Stomach (tissue), 9 donors: ENCODE data around the gene NASP. TPM values are rescaled to one million over a fixed set of nuclear protein-coding genes. Genes with fewer than 3 reads are reported as not detected.

Experiments used
- DNase-seq, 2 donors: peaks; one replicate each; pipeline versions ENCODE4 v3.0.0 to v3.0.0-alpha.2; 2013 to 2019
- H3K27ac ChIP-seq, 5 donors: fragments of 200-600 bp in 4 of 5; sonication (generic) in 4 of 5; one replicate each; pipeline ENCODE4 v1.5.1; 2013 to 2019; ENCODE audit warnings: mild to moderate bottlenecking in 1 of 5, moderate library complexity in 1 of 5
- H3K27me3 ChIP-seq, 3 donors: fragments of 200-600 bp; sonication (generic); one replicate each; pipeline ENCODE4 v1.5.1; 2017 to 2019; ENCODE audit warnings: mixed run types in 1 of 3
- H3K36me3 ChIP-seq, 4 donors: fragments of 200-600 bp; sonication (generic); 1 replicate in 3 of 4; 2 replicates in 1 of 4; pipeline ENCODE4 v1.5.1; 2016 to 2019
- H3K4me1 ChIP-seq, 4 donors: fragments of 200-600 bp; sonication (generic); one replicate each; pipeline ENCODE4 v1.5.1; 2016 to 2019
- H3K4me3 ChIP-seq, 4 donors: fragments of 200-600 bp; sonication (generic) in 3 of 4; one replicate each; pipeline ENCODE4 v1.5.1; 2016 to 2019; ENCODE audit warnings: mild to moderate bottlenecking in 1 of 4
- H3K9me3 ChIP-seq, 4 donors: fragments of 200-600 bp; sonication (generic); one replicate each; pipeline ENCODE4 v1.5.1; 2016 to 2019
- EP300 ChIP-seq: sonication (generic); formaldehyde crosslinking; IDR thresholded peaks from one replicate; pipeline ENCODE4 v1.6.1; 2017; ENCODE audit warnings: antibody characterized with exemption
- POLR2A ChIP-seq, 4 donors: fragments of 450-650 bp; IDR thresholded peaks; one replicate each; pipeline ENCODE4 v1.6.1; 2016; ENCODE audit warnings: antibody characterized with exemption in 4 of 4, control low read depth in 2 of 4, mild to moderate bottlenecking in 1 of 4, moderate library complexity in 1 of 4
- POLR2AphosphoS5 ChIP-seq, 3 donors: sonication (generic); formaldehyde crosslinking; IDR thresholded peaks; one replicate each; pipeline ENCODE4 v1.6.1; 2016; ENCODE audit warnings: antibody characterized with exemption in 3 of 3
- WGBS, 5 donors: extraction: QIAGEN DNeasy Blood & Tissue Kit in 3 of 5; methylation state at CpG; one replicate each; pipeline versions ENCODE4 v1.1.5 to v1.1.7; 2013 to 2018; 5-methylcytosine and 5-hydroxymethylcytosine counted together
- intact Hi-C: fragments of 100-400 bp; cut with DNase I; formaldehyde crosslinking; loops from one replicate; pipeline ENCODE4 v1.15.1; 2023; ENCODE audit warnings: low total_unique reads
- polyA plus RNA-seq, 3 donors: library from polyadenylated mRNA; stranded (reverse); fragments of 200-250 nt; gene quantifications; one replicate each; pipeline ENCODE4 v1.2.3, GENCODE V29; 2013
- total RNA-seq, 5 donors: library from RNA; depleted of rRNA; stranded (reverse); fragments of >200 nt; gene quantifications; one replicate each; pipeline versions ENCODE4 v1.1.0 to v1.2.3, GENCODE V29; 2014 to 2016
- TF ChIP-seq, protein P1 (sequence below), 7 experiments: fragments of 450-650 bp in 4 of 7; fragments of 200-600 bp in 3 of 7; sonication (generic) in 3 of 7; IDR thresholded peaks; one replicate each; pipeline ENCODE4 v1.5.1; 2016 to 2019; ENCODE audit warnings: antibody characterized with exemption in 7 of 7, control low read depth in 2 of 7, mild to moderate bottlenecking in 1 of 7
- donor health status: healthy with polysubstance abuse.
- donor health status: Bipolar disorder and iron deficiency.
- donor health status: healthy.

The NASP gene
- total and polyA plus RNA-seq, 8 donors, result 14.0 to 119 (median 79.3) TPM

DNA sequence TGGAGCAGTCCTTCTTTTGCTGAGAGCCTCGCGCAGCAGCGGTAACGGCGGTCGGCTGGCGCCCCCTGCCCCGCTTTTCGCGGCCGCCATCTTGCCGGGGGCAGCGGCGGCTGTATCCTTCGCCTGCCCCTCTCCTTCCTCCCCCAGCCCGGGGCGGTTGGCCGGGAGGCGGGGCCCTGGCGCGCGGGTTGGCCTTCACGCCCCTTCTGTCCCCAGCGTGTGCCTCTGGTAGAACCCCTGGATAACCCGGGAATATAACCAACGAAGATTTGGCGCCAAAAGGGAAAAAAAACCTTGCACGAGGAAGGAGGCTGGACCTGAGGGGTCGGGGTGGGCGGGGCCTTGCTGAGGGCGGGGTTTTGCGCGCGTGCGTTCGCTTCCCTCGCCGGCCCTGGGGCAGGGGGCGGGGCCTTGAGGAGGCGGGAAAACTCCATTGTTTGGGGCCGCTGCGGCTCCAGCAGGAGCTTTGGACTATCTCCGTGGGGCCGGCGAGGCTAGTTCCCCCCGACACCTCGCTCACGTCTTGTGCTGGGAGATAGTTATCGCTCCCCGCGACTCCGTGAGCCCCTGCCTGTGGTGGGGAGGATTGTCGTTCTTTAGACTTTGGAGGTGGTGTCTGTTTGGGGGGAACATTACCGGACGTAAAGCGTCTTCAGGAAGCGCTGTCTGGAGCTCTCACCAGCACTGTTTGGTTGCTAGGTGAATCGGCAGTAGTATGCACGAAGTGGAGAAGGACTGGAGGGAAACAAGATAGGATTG is 689 bp downstream of the NASP start:
- WGBS, 5 donors, result 0% methylated on average over 7 to 59 of the region's 59 CpGs
- no peaks in the 10 kb centered on the region for H3K27me3 ChIP-seq
- TF ChIP-seq EP300 (no peak), POLR2A (IDR thresholded peaks at IDR 0.05) (no peak), POLR2AphosphoS5 (IDR thresholded peaks at IDR 0.05) (no peak)
- TF ChIP-seq, protein P1, sequence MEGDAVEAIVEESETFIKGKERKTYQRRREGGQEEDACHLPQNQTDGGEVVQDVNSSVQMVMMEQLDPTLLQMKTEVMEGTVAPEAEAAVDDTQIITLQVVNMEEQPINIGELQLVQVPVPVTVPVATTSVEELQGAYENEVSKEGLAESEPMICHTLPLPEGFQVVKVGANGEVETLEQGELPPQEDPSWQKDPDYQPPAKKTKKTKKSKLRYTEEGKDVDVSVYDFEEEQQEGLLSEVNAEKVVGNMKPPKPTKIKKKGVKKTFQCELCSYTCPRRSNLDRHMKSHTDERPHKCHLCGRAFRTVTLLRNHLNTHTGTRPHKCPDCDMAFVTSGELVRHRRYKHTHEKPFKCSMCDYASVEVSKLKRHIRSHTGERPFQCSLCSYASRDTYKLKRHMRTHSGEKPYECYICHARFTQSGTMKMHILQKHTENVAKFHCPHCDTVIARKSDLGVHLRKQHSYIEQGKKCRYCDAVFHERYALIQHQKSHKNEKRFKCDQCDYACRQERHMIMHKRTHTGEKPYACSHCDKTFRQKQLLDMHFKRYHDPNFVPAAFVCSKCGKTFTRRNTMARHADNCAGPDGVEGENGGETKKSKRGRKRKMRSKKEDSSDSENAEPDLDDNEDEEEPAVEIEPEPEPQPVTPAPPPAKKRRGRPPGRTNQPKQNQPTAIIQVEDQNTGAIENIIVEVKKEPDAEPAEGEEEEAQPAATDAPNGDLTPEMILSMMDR (IDR thresholded peaks at IDR 0.05), result no peak
- H3K9me3 ChIP-seq, result no peaks in the 10 kb centered on the region
- intact Hi-C loops, result no loop called here
- peak; percentile 89 to 97 for DNase-seq
- H3K36me3 ChIP-seq, result no peaks in the 10 kb centered on the region
- peaks cover 19 to 46% (median 36%) of the 10 kb centered on the region in 4 donors for H3K4me1 ChIP-seq
- H3K27ac ChIP-seq, result peak overlapping the region; percentile 93 to 96 (median 95)
- H3K4me3 ChIP-seq, result peak overlapping the region; percentile 99 to 100 (median 100)

DNA sequence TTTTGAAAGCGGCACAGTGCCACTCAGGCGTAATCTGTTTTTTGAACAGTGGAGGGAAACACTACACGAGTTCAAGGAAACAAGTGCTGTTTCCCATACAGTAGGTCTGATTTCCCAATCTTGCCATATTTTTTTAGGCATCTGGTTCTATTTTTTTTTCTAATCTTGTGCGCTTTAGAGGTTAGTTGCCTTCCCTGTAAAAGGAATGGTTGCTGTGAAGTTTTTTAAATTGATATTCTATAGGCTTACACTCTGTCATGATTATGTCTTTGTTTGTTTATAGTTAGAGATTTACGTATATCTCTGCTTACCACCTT is 1.2 kb downstream of the NASP start:
- WGBS, 5 donors, result 0 to 4% (median 1%) methylated on average over 5 of the region's 5 CpGs
- Histone ChIP-seq H3K36me3 (no peaks in the 10 kb centered on the region), H3K27ac (peak overlapping the region; percentile 93 to 96 (median 95)), H3K27me3 (no peaks in the 10 kb centered on the region), H3K4me3 (peak overlapping the region; percentile 99 to 100 (median 100)), H3K9me3 (no peaks in the 10 kb centered on the region), H3K4me1 (peaks cover 19 to 51% (median 39%) of the 10 kb centered on the region in 4 donors)
- TF ChIP-seq POLR2AphosphoS5 (IDR thresholded peaks at IDR 0.05), result no peak
- TF ChIP-seq, protein P1 (IDR thresholded peaks at IDR 0.05), result no peak
- no peak for TF ChIP-seq EP300
- no peak for TF ChIP-seq POLR2A (IDR thresholded peaks at IDR 0.05)
- intact Hi-C loops, result no loop called here
- no peak for DNase-seq

DNA sequence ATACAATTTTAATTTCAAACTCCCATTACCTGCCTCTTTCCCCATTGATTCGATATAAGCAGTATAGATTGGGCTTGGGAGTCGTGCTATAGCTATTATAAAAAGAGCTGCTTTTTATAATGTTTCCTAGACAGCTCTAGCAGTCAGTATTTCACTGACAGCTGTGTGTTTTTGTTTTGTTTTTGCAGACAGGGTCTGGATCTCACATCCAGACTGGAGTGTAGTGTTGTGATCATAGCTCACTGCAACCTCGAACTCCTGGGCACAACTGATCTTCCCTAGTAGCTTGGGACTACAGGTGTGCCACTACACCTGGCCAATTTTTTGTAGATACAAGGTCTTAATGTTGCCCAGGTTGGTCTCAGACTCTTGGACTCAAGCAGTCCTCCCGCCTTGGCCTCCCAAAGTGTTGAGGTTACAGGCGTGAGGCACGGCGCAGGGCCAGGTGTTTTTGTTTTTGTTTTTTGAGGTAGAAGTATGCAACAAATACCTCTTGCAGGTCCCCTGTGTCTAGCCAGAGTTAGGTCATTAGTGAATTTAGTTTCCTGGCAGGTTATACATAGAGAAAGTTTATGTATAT is 1.7 kb downstream of the NASP start:
- 29 to 42% (median 35%) methylated on average over 7 of the region's 7 CpGs for WGBS, 5 donors
- H3K27ac ChIP-seq, result peak overlapping the region in 4 of 5 donors; percentile 93 to 96 (median 96)
- intact Hi-C loops, result no loop called here
- peak overlapping the region; percentile 99 to 100 (median 100) for H3K4me3 ChIP-seq
- no peaks in the 10 kb centered on the region for H3K27me3 ChIP-seq
- DNase-seq, result peak in 1 of 2 donors; percentile 7
- no peak for TF ChIP-seq POLR2A (IDR thresholded peaks at IDR 0.05)
- TF ChIP-seq, protein P1 (IDR thresholded peaks at IDR 0.05), result no peak
- H3K9me3 ChIP-seq, result no peaks in the 10 kb centered on the region
- H3K4me1 ChIP-seq, result peaks cover 19 to 56% (median 42%) of the 10 kb centered on the region in 4 donors
- no peaks in the 10 kb centered on the region for H3K36me3 ChIP-seq

DNA sequence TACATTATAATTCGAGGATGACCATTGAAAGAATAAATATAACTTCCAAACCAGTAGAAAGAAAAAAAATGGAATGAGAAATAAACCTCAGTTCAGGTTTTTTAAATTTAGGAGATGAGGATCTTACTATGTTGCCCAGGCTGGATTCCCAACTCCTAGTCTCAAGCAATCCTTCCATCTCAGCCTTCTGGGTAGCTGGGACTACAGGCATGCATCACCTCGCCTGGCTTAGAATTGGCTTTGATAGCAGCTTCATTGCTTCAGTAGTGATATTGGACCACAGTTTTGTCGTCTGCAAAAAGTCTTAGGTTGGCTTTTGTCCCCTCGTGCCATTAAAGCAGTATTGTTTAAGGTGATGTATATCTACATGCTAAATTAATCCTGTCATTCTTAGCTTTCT is 2.9 kb downstream of the NASP start:
- Histone ChIP-seq H3K36me3 (peaks cover 0 to 6% (median 6%) of the 10 kb centered on the region in 4 donors), H3K4me3 (peak overlapping the region in 1 of 4 donors; percentile 100)
- TF ChIP-seq EP300 (no peak), POLR2A (IDR thresholded peaks at IDR 0.05) (no peak), POLR2AphosphoS5 (IDR thresholded peaks at IDR 0.05) (no peak)
- TF ChIP-seq, protein P1 (IDR thresholded peaks at IDR 0.05), result no peak

More for the DNA sequence above, 2.9 kb downstream of the NASP start:
- H3K27me3 ChIP-seq, result no peaks in the 10 kb centered on the region
- intact Hi-C loops, result no loop called here
- WGBS, 5 donors, result 62 to 74% (median 68%) methylated on average over 4 of the region's 4 CpGs
- no peak for DNase-seq
- H3K4me1 ChIP-seq, result peaks cover 19 to 68% (median 48%) of the 10 kb centered on the region in 4 donors
- H3K27ac ChIP-seq, result peak overlapping the region in 3 of 5 donors; percentile 17 to 96 (median 32)
- H3K9me3 ChIP-seq, result no peaks in the 10 kb centered on the region
